HG02870 (cell line): ENCODE results near the gene DOCK10.

Experiments used
- ATAC-seq: cut with Tn5 transposase; IDR thresholded peaks from one replicate; pipeline ENCODE4 v1.9.1; 2021; ENCODE audit warnings: mild to moderate bottlenecking, moderate library complexity; ENCODE audit not compliant: unreplicated experiment

Gene DOCK10

DNA sequence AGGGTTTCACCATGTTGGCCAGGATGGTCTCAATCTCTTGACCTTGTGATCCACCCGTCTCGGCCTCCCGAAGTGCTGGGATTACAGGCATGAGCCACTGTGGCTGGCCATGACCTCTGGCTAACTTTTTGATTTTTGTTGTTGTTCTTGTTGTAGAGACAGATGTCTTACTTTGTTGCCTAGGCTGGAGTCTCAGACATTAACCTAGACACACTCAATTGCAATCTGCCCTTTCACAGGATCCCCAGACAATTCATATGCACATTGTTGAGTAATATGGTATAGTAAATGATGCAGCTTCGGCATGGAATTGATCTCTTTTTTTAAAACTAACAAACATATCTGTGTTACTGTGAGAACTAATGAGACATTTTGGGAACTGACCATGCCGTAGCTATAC, 195.6 kb downstream of the DOCK10 start:
- ATAC-seq, result no peak

DNA sequence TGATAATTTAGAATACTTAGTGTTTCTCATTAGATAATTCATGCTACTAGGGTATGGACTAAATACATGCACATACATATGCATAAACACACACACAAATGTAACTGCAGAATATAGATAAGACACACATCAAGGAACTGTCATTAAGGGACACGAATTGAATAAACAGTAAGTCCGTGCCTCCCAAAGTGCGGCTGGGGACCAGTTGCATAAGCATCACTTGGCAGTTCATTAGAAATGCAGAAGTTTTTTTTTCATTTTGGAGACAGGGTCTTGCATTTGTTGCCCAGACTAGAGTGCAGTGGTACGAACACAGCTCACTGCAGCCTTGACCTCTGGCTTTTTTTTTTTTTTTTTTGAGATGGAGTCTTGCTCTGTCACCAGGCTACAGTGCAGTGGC, 196.1 kb downstream of the DOCK10 start:
- ATAC-seq, result no peak

DNA sequence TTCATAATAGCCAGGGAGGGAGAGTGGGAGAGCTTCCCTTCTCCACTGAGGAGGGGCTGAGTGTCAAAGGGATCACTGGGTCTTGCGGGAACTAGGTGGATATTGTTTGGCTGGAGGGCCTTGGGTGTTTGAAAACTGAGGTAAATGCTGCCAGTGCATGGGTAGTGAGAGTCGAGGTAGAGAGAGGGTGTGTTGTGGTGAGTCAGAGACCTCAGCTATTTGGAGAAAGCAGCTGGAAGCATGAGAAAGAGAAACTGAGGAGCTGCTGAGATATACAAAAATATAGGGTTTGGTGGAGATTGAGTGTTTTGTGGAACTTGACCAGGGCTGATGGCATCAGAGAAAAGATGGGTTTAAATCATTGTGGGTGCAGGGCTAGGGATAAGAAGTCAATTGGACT, 199.1 kb downstream of the DOCK10 start:
- ATAC-seq, result no peak

DNA sequence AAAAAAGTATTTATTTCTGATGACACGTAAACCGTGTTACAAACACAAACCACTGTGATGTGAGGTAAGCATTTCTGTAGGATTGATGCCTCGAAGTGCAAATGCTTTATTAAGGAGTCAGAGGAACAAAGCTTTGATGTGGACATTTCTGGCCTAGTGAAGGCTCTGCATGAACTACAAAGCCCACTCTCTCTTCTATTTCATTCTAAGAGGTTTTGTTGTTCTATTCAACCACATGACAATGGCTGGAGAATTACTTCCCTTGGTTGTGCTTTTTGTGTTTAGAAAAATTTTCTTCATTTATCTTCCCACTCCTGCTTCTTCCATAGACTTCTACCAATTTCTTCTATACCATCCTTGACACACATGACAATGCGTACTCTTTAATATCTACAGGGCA, 200.4 kb downstream of the DOCK10 start:
- no peak for ATAC-seq

GRCh38 chr2:224838335-224838734, 203.9 kb downstream of the DOCK10 start:
- no peak for ATAC-seq

DNA sequence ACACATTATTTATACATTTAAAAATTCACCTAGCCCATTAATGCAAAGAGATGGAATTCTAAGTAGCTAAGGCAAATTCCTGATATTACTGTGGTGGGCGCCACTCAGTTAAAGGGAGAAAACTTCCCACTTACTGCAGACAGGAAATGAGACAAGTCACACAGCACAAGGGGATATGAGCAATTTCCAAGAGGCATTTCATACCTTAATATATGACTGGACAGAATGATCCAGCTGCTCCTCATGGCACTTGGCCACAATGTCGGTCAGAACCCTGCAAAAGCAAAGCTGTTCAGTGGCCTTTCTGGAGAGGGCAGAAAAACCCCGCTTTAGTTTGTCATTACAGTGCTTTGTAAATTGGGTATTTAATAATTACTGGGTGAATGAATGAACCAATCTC, 204.7 kb downstream of the DOCK10 start:
- no peak for ATAC-seq

DNA sequence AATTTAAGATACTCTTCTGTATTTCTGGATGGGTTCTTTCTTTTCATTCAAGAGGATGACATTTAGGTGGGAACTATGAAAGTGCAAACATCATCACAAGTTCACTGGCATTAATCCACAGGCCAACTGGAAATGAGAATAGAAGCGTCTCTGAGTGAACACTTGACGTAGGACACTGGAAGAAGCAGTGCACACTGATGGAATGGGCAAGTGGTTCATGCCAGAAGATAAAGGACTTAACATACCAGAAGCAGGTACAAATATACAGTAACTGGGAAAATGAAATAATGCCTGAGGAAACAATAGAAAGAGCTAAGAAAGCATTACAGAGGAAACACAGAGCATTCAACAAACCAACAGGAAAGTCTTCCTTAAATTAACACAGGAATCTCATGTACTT, 205.2 kb downstream of the DOCK10 start:
- ATAC-seq, result no peak

DNA sequence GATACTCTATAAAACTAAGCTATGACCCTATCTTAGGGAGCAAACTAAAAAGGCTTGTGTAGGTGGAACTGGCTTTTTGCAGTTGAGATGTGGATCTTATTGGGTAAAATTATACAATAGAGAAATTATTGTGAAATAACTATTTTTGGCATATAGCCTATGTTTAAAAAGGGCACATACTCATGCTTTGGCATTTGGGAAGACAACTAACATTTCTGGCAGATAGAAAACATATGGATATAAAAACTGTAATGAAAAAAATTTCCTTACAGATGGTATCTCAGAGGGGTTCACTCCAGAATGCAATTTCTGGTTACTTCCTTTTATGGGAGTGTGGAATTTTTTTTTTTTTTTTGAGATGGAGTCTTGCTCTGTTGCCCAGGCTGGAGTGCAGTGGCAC, 206.0 kb downstream of the DOCK10 start:
- ATAC-seq, result no peak

GRCh38 chr2:224835405-224835804, 206.9 kb downstream of the DOCK10 start:
- no peak for ATAC-seq

DNA sequence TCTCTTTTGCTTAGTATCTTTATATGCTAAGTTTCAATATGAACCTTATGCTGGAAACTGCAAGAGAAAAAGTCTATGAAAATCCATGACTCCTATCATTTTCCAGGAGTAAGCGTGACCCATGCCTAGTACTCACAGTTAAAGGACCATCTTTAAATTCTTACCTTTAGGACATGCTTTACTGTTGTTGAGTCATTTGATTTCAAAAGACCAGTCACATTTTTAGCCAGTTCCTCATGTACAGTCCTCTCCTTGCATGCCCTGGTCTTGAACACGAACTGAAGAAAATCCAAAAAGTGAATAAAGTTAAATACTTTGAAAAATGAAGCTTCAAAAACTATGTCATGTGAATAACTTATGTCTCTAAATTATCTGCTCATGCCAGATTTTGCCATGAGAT, 208.3 kb downstream of the DOCK10 start:
- ATAC-seq, result no peak

- ATAC-seq, result no peak
Observed at GRCh38 chr2:224832207-224832606, 210.1 kb downstream of the DOCK10 start.

GRCh38 chr2:224831530-224831929, 210.7 kb downstream of the DOCK10 start:
- no peak for ATAC-seq

DNA sequence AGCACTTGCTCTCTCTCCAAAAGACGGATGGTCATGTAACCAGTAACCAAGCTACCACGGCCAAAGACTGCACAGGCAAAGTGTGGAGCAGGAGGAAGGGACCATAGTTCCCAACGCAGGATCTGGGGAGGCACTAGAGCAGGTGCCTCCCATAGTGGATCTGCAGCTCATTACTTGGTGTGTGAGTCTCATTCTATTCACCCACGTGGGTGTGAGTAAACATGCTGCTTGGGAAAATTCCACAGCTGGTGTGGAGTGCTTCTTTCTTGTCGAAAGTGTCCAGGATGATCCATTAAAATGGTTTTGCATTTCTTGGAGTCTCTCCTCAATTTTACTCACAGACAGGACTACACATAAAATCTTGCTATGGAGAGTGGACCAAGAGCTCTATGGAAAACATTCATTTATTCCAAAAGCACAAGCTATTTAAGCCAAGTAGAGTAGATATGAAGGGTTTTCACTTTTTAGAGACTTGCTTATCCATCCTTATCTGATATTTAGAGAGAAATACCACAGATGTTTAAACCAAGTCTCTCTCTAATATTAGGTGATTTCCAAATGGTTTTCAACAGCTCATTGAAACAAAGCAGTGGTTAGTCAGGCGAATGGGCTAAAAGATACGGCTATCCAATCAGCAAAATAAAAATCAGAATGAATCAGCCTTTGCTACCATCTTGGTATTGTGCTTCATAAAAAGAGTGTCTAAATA, 221.8 kb downstream of the DOCK10 start:
- no peak for ATAC-seq

DNA sequence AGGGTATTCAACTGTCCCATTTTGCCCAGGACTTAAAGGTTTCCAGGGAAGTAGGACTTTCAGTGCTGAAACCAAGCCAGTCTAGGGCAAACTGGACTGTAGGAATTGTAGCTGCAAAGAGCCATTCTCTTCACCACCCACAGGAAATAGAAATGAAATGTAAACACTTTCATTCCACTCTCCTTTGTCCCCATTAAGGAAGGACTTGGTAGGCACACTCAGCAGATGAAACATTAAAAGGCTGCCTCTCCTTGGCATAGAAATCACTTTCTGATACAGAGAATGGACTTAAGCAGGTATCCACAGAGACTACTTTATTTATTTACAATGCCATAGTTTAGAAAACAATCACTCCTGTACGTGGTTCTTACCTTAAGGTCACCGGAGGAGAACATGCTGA, 223.2 kb downstream of the DOCK10 start:
- ATAC-seq, result no peak

DNA sequence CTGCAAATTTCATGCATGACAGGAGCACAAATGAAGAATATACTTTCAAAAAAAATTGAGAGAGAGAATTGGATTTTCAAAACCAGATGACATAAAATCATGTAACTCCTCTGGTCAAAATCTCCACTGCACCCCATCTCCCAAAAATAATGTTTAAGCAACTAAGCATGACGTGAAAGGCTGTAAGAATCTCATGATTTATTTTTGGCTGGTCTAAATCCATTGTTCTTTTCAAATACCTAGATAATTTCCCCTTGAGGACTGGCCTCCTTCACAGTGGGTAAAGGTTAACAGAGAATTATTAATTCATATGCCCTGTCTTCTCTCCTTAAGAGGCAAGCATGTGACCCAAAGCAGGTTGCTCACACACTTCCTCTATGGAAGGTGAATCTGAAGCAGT, 224.6 kb downstream of the DOCK10 start:
- no peak for ATAC-seq

DNA sequence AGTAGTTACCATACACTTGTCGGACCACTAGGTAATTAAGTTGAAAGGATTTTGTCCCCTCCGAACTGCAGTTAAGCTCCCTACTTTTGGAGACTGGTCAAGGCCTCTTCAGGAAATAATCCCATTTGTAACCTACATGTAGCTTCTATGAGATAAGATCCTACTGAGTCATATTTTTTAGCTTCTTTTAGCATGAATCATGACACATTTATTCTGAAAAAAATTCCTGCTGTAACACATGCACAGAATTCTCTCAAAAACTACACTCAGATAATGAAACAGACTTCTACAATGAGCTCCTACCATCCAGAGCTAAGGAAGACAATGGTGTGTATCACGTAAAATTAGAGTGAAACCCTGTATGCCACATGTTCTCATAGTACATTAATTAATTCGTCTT, 225.5 kb downstream of the DOCK10 start:
- no peak for ATAC-seq

GRCh38 chr2:224813578-224813977, 228.7 kb downstream of the DOCK10 start:
- ATAC-seq, result no peak

DNA sequence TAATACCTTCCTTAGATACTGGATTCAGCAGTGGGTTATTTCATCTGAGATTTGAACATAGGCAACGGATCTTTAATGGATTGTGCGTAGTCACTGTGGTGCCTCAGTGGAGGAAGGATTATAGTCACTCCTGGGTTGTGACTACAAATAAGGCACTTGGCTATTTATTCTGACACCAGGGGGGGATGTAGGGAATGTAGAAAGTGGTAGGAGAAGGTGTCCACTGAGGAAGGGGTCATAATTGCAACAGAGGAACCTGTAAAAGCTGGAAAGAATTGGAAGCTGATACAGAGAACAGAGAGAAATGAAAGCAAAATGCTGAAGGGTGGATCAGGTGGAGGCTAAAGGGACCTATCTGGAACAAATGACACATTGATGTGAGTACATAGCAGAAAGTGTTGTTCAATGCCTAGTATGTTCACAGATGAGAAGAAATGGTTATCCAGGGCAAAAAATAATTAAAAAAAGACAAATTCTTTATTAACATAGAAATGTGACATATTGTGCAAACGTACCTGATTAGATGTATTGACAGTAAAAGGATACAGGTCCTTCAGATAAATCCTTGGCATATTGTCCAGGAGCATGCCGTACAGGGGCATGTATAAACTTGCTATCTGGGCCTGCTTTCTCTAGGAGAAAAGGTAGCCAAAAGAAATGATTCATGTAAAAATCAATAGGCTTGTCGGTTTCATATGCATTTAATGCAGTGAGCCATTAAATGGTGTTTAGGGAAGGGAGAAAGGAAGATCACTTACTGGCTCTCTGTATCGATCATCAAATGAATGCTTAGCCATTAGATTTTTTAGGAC, 234.9 kb downstream of the DOCK10 start:
- no peak for ATAC-seq

DNA sequence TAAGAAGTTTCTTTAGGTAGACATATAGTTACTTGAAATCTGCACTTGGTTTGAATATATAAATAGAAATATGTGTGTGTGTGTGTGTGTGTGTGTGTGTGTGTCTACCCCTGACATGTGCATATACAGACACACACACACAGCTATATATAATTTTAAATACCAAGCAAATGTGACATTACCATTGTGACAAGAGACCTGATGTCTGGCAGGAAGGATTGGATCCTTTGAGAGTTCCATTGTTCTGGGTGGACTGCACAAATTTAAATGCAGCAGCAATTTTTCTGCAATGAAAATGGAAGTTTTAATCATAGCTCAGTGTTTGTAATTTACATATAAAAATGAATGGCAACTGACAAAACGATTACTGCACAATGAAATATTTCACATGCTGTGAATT, 238.3 kb downstream of the DOCK10 start:
- ATAC-seq, result no peak

DNA sequence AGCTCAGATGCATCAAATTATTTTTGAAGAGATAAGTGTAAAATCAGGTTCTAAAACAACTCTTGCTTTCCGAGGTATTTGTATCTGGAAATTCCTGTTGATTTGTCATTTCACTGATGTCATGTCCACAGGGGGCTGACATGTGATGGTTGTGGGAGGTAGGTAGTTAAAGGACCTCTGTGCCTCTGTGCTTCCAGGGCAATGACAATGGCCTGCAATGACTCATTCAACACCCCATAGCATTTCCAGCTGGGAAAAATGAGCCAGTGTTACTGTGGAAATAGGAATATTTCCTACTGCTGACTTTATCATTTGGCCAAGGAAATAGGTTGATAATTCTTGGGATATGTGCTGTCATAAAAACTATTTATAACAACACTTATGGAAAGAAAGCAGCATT, 239.9 kb downstream of the DOCK10 start:
- no peak for ATAC-seq

- no peak for ATAC-seq
Observed at GRCh38 chr2:224801360-224801759, 240.9 kb downstream of the DOCK10 start.

DNA sequence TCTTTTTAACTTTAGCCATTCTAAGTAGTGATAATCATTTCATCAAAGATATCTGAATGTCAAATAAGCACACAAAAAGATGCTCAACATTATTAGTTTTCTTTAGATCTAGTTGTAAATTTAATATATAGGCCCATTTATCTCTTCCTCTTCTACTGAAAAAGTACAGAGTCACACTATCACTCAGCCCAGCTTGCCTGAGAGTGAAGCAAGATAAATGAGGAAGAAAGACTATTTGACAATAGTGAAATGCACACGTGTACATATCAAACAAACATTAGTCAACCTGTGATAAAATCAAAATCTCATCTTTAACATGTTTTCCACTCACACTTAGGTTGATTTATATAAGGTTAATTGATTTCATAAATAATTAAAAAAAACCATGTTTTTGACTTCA, 242.6 kb downstream of the DOCK10 start:
- no peak for ATAC-seq

DNA sequence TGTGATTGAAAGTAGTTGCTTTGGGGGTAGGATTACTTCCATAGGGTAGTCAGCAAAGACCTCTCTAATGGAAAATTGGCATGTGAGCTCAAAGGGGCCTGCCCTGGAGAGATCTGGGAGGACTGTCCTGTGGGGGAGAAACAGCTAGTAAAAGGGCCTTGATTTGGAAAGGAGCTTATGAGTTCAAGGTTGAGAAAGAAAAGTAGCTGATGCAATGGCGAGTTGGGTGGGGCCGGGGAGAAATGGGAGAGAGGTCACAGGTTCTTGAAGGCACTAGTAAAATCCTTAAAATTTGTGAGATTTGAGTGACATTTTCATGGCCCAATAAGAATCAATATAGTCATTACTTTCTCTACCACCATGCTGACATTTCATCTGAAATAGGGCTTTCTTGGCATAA, 244.1 kb downstream of the DOCK10 start:
- no peak for ATAC-seq
